NCI-H82 (cell line): ENCODE measurements around the gene TXNDC15.

ENCODE experiments used
- DNase-seq: peaks from one replicate; lab custom pipeline; 2025; lab: John Stamatoyannopoulos, UW

Gene TXNDC15

GRCh38 chr5:134920848-134921575 is 46.8 kb downstream of the TXNDC15 start:
- DNase-seq, result no peak

DNA sequence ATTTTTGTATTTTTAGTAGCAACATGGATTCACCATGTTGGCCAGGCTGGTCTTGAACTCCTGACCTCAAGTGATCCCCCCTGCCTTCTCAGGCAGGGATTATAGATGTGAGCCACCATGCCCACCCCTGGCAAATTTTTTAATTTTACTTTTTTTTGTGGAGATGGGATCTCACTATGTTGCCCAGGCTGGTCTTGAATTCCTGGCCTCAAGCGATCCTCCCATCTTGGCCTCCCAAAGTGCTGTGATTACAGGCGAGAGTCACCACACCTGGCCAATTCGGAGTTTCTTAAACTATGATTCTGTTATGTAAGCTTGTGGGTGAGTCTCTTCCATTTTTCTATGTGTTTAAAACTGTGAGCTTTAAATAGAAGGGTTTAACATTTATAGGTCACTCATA is 58.3 kb downstream of the TXNDC15 start:
- no peak for DNase-seq

DNA sequence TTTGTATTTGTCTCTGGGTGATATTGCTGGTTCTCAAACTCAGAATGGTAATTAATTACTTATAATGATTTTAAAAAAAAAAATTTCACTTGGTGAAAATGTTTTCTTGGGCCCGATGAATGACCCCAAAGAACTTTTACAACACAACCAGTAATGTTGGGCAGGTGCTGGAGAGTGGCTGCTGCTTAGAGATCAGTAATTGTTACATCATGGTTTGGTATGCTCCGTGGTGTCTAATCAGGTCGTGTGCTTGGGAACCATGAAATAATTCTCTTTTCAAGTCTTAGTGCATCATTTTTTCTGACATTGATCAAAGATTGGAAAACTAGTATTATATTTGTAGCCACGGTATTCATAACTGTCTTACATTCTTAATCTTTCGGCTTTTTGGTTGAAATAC is 60.0 kb downstream of the TXNDC15 start:
- no peak for DNase-seq

- DNase-seq, result no peak
Observed at GRCh38 chr5:134935711-134936602, 61.8 kb downstream of the TXNDC15 start.

- no peak for DNase-seq
Observed at GRCh38 chr5:134937526-134937925, 63.4 kb downstream of the TXNDC15 start.

- DNase-seq, result no peak
Observed at GRCh38 chr5:134938030-134938429, 63.9 kb downstream of the TXNDC15 start.

GRCh38 chr5:134939500-134939899 is 65.3 kb downstream of the TXNDC15 start:
- no peak for DNase-seq

DNA sequence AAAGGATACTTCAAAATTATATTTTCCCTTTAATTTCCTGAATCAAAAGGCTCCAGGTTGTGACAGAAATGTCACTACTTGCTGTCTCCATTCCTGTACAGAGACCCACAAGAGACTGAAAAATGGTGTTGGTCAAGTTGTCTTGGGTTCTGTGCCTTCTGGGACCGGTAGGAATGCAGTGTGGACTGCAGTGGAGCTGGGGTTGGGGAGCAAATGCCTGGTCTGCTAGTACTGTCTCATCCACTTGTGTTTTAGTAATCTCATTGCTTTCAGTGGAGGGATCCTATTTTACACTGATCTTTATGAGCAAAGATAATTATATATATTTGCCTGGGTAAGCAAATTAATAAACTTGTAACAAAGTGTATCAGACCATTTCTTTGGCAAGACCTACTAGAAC is 69.4 kb downstream of the TXNDC15 start:
- no peak for DNase-seq

GRCh38 chr5:134944630-134945029 is 70.5 kb downstream of the TXNDC15 start:
- DNase-seq, result no peak

DNA sequence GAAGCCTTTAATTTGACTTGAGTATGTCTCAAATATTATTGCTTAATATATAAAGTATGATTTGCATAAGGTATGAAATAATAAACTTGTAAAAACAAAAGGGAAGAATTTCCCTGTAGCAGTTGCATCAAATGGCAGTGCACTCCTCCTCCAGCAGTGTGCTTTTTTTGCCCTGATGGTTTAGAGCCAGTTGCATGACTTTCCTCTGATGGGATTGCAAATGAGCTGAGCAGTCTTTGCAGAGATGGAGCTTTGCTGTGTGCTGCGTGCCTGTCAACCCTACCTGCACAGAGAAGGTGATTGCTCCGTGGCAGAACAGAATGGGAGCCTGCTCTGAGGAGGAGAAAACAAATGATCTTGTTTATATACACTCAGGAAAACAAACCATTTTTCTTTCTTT is 70.9 kb downstream of the TXNDC15 start:
- DNase-seq, result peak; percentile 34

DNA sequence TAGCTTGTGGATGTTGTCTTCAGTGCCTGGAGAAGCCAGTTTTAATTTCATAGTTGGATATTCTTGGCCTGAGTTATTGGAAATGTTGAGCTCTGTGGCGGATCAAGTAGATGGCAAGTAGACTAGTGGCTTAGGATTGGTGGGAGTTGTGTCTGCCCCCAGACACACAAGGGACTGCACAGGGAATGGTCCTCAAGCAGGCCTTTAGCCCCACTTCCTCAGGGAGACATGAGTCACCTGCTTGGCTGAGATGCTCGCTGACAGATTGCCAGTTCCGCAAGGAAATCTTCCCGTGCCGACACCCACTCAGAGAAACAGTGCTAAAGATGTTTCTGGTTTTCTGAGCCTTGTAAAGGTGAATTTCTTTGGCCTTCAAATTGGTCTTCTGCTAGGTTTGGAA is 74.7 kb downstream of the TXNDC15 start:
- DNase-seq, result no peak

- no peak for DNase-seq
Observed at GRCh38 chr5:134949316-134949715, 75.1 kb downstream of the TXNDC15 start.
